EH (cell line): ENCODE data around the gene TBXAS1.
"Not testable (repeated sequence)": the region's sequence is repeated elsewhere in the genome, so short reads cannot be mapped to it uniquely, and the experiment has no call there.

Source experiments
- DNase-seq: peaks from one replicate; pipeline ENCODE4 v3.0.0-alpha.2; 2015; ENCODE audit warnings: low read depth

Gene TBXAS1

DNA sequence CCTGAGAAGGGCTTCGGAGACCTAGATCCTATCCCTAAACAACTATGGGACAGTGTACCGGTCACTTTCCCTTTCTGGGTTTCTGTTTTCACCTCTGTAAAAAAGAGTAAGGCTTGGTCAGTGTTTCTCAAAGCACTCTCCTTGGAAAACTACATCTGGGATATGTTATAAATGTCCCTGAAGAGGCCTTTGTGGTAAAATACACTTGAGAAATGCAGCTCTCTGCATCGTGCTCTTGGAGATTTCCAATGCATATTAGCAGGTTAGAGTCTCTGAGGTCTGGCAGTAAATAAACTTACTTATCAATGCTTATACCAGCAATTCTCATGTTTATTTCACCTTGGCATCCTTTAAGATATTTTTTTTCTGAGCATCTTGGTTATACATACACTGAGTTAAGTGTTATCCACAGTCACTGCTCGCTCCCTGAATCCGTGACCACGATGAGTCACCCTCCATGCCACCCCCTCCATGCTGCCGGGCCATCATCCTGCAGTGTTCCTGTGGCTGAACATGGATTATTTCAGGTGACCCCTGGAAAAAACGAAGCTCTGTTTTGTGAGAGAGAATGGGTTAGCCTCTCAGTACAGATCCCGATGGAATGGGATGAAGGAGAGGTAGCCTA is 3.3 kb upstream of the TBXAS1 start:
- peak; percentile 50 for DNase-seq

DNA sequence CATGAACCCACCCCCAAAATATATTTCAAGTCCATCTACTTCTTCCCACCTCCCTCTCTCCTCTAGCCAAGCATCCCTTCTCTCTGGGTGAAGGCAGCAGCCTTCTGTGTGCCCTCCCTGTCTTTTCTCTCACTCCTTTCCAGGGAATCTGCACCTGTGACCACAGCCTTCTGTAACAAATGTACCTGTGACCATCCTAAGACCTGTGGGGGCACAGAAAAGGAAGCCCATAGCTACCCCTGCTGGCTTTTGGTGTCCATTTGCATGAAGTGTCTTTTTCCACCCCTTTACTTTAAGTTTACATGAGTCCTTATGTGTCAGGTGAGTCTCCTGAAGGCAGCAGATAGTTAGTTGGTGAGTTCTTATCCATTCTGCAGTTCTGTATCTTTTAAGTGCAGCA is 2.0 kb upstream of the TBXAS1 start:
- no peak for DNase-seq

DNA sequence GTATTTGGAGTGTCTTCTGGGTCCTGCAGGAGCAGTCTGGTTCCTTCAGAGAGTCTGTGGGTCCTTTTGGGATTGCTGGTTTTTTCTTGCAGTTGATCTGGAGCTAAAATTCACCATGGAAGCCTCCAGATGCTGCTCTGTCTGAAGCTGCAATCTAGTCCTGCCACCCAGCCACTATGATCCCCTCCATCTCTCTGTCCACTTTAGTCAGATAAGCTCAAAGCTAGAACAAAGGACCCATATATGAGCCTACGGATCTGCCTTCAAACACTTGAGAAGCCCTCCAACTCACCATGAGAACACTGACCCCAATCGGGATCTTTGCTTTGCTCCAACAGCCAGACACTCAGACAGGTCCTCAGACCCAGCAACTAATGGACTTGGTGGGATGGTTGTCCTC is 618 bp upstream of the TBXAS1 start:
- no peak for DNase-seq

DNA sequence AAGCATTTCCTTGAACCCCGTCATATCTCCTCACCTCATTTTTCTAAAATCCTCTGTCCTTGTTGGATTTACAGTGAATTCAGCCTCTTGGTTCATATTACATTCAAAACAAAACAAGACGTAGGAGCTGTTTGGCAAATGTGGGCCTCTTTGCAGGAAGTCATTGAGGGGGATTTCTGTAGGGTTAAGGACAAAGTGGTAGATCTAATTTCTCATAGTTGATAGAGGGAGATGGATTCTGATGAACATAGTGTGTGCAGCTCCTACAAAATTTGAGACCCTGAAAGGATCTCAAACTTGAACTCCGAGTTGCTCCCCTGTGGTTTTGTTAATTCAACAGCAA is 682 bp downstream of the TBXAS1 start:
- DNase-seq: no peak

DNA sequence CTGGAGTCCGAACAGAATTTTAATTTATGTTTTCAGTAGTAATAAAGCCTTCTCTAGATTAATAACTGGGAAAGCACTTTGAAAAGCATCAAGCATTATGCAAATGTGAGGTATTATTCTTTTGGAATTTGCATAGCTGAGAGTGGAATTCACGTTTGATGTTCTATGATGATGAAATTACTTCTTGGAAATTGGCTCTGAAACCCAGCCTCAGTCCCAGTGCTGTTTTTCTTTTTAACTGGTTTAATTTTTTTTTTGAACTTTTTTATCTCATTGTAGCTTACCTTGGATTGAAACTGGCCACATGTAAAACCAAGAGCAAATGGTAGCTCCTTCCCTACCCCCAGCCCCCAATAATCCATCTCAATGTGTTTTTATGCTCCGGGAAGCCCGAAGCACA is 1.2 kb downstream of the TBXAS1 start:
- no peak for DNase-seq

DNA sequence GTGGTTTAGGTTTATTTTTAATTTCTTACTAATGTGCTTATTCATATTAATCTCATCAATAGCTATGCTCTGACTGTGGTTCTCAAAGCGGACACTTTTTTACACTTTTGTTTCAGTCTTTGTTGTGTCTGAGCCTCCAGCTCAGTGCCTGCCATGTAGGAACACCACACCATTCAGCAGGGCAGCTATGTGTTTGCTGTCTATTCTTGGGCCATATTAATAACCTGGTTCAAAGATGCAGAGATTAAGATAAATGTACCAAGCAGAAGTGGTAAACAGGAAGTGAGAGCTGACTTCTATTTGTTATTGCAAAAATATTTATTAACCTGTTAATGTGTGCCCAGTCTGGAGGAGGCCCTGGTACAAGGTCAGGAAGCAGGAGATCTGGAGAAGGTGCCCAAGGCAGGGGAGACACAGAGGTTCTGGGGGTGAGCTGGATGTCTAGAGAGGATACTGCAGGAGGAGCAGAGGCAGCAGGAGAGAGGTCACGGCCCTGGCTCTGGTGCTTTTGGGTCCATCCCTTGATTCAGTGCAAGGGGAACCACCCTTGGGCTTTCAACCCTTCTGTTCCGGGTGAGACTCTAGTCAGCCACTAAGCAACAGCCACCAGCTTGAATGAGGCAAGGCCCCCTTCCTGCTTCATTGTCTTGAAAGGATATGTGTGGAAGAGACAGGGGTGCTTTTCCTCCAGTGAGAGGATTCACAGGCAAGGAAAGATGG is 1.9 kb downstream of the TBXAS1 start:
- DNase-seq: no peak

DNA sequence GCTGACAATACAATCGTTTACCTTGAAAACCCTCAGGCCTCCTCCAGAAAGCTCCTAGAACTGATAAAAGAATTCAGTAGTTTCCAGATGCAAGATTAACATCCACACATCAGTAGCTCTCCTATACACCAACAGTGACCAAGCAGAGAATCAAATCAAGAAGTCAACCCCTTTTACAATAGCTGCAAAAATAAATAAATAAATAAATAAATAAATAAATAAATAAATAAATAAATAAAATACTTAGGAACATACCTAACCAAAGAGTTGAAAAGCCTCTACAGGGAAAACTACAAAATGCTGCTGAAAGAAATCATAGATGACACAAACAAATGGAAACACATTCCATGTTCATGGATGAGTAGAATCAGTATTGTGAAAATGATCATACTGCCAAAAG is 6.8 kb downstream of the TBXAS1 start:
- DNase-seq: not testable (repeated sequence)

DNA sequence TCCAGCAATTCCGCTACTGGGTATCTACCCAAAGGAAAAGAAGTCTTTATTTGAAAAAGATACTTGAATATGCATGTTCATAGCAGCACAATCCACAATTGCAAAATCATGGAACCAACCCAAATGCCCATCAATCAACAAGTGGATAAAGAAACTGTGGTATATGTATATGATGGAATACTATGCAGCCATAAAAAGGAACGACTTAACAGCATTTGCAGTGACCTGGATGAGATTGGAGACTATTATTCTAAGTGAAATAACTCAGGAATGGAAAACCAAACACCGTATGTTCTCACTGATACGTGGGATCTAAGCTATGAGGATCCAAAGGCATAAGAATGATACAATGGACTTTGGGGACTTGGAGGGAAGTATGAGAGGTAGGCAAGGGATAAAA is 8.2 kb downstream of the TBXAS1 start:
- DNase-seq: not testable (repeated sequence)

DNA sequence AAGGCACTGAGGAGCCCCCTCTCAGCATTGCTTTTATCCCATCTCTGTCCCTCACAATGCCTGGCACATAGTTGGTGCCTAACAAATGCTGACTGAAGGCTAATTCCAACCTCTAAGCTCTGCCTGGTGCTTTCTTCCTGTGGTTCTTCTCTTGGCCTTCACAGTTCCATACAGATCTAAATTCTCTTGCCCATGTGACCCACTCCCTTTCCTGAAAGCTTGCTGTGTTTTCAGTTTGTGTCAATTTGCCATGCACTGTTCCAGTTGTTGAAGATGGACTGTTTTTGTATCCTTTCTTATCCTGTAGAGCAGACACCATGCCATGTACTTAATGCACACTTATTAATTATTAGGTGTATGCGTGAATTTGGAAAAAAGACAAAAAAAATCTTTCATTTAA is 9.2 kb downstream of the TBXAS1 start:
- DNase-seq: no peak

DNA sequence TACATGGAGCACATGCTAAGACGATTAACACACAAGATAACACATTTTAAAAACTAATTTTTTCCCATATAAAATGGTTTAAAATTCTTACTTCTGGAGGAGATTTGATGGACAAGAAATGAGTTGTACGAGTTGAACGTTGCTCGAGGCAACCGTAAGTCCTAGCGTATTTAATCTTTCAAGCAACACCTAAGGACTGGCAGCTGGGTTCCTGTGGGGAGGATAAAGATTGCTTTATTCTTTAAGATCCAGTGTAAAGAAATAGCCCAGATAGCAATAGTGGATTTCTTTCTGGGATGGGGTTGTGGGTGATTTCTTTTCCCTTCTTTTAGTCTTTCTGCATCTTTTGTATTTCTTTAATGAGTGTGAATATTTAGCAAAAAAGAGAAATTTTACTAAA is 9.8 kb downstream of the TBXAS1 start:
- no peak for DNase-seq

DNA sequence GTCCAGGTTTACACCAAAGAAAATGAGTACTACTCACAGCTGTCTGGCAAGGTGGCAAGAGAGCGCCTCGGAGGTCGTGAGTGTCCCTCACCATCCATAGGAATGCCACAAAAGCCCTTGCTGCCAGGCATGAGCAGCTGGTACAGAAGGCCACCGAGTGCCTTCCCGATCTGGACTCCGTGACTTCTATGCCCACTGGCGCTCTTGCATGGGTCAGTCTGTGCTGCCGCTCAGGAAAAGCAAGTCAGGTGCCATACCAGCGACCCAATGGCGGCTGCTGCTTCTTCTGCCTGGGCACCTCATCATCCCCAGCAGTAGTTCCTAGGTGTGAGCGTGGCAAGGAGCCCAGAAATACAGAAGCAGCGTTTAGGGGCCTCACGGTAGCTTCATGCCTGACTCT is 11.7 kb downstream of the TBXAS1 start:
- DNase-seq: no peak

DNA sequence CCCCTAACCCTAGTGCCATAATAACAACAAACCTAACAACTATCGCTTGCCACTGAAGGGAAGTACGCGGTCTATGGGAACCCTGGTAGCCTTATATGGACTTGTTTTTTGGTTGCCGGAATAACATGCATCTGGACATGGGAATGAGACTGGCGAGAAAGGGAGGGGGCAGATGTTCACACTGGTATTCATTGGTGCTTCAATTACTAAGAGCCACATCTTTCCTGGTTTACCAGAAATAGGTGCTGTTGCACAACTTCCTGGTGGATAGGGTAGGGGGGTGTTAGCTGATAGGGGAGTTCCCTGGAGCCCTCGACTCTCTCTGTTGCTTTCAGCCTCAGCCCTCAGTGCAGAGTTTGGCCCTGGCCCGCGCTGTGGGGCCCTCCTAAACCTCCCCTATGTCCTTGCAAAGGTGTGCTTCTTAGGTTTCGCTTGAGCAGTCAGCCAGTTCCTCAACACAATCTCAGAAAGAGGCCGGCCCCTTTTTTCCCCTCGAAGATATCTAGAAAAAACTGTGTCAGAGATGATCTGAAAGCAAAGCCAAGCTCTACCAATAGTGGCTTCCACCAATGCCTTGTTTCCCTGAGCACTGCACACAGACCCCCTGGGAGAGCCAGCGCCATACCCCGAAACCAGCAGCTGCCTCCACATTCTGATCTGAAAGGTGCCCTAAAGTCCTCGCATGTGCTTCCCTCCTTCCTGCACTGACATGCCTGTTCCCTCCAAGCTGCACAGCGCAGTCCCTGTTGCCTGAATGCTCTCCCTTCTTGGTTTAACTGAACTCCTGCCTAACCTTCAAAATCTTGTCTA is 13.5 kb downstream of the TBXAS1 start:
- no peak for DNase-seq

DNA sequence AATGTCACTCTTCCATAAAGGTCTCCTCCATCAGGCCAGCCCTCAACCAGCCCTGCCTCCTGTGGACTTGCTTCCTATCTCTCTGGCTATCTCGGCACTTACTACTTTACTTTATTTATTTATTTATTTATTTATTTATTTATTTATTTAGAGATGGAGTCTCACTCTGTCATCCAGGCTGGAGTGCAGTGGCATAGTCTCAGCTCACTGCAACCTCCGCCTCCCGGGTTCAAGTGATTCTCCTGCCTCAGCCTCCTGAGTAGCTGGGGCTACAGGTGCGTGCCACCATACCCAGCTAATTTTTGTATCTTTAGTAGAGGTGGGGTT is 14.1 kb downstream of the TBXAS1 start:
- DNase-seq: not testable (repeated sequence)

DNA sequence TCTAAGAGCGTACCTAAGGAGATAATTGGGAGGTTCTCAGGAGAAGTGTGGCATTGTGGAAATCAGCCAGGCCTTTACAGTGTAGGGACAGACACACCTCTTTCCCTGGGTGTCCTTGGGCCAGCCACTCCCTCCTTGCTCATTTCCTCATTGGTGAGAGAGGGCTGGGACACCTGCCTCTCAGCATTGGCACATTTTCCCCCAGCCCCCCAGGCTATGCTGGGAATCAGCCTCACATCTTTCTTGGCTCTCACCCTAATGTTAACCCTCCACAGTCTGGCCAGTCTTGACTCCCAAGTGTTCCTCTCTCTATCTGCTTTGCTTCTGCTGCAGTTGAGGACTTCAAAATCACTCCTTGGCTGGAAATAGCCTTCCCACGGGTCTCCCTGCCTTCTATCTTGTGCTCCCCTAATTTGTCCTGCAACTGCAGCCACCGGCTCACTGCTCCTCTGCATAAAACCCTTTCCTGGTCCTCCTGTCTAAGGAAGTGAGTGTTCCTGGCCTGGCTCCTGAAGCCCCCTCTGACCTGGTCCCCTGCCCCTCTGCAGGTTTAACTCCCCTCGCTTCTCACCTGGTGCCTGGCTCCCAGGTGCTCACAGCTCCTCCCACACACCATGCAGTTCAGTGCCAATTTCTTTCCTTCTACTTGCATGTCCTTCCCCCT is 15.8 kb downstream of the TBXAS1 start:
- no peak for DNase-seq

DNA sequence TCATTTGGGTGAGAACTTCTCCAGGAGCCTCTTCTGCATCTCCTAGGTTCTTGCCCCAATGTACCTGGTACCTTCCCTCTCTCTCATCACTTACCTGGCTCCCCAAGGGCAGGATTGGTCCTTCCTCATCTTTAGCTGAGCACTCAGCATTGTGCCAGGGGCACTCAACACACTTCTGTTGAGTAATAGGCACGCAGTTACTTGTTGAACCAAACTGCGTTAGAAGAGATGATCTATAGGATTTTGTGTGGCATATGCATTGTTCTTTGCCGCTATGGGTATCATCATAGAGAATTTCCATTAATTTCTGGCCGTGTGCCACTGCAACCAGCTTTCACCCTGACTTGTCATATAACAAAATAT is 16.4 kb downstream of the TBXAS1 start:
- DNase-seq: no peak

DNA sequence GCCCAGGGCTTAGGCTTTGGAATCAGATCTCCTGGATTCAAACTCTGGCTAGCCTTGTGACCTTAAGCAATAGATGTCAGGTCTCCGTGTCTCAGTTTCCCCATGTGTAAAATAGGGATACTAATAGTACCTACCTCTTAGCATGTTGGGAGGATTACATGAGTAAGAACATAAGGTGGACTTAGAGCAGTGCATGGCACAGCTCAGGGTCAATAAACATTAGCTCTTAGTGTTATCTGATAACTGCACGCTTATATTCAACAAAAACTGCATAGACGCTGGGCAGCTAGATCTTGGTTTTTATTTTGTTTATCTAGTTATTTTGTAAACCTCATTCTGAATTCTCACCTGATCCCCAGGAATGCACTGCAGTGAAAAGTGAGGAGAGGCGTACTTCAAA is 17.2 kb downstream of the TBXAS1 start:
- no peak for DNase-seq

DNA sequence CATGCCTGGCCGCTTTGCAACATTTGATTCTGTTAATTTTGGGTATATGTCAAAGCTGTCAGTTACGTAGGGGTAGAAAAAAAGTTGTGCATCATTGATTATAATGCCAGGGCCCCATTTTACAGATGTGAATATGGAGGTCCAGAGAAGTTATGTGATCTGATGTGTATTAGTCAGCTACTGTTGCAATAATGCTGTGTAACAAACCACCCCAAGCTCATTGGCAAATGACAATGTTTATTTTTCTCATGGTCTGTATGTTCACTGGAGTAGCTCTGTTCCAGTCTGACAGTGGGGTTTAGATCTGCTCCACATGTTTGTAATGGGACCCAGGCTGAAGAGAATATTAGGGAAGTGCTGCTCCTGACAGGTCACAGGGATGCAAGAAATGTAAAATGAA is 19.2 kb downstream of the TBXAS1 start:
- no peak for DNase-seq

DNA sequence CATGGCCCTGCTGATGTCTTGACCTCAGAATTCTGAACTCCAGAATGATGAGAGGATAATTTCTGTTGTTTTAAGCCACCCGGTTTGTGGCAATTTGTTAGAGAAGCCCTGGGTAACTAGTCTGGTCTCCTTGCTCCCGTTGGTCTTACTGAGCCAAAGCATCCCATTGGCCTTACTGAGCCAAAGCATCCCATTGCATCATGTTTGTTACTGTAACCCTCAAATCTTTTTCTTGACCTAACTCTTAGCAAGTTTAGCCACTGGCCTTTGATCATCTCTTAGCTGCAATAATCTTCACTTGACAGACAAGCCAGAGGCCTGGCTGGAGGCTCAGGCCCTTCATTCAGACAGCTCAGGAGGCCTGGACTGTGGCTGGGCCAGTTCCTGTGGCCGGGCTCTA is 21.8 kb downstream of the TBXAS1 start:
- DNase-seq: no peak

DNA sequence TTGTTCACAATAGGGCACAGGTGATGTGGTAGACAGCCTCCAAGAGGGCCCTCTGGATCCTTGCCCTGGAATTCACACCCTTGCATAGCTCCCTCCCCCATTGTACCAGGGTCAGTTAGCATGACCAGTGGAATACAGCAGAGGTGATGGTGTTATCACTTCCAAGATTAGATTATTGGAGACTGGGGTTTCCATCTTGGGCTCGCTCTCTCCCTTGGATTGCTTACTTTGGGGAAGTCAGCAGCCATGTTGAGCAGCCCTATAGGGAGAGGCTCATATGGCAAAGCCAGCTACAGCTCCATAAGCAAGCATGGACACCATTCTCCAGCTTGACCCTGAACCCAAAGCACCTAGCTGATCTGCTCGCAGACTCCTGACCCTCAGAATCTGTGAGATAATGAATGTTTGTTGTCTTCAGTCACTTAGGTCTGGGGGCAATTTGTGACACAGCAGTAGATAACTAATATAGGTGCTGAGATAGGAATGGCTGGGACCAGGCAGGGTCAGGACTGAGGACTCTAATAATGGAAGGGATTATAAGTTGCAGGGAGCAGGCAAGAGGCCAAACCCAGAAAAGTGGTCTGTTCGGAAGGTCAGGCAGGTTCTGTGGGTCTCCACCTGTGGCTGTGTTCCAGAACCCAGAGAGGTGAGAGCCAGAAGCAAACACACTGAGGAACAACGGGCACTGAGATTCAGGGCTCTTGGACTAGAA is 22.9 kb downstream of the TBXAS1 start:
- no peak for DNase-seq

DNA sequence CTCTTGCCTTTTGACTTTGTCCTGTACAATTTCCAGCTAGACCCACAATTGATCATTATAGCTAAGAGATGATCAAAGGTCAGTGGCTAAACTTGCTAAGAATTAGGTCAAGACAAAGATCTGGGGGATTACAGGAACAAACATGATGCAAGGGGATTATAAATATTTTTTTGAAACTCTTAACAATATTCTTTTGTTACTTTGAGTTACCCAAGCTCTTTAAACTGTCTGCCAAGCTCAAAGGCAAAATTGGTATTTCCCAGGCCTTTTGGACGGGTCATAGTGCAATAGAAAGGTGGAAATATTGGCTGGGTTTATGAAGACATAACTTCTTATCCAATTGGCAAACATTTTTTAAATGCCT is 23.4 kb downstream of the TBXAS1 start:
- DNase-seq: no peak

DNA sequence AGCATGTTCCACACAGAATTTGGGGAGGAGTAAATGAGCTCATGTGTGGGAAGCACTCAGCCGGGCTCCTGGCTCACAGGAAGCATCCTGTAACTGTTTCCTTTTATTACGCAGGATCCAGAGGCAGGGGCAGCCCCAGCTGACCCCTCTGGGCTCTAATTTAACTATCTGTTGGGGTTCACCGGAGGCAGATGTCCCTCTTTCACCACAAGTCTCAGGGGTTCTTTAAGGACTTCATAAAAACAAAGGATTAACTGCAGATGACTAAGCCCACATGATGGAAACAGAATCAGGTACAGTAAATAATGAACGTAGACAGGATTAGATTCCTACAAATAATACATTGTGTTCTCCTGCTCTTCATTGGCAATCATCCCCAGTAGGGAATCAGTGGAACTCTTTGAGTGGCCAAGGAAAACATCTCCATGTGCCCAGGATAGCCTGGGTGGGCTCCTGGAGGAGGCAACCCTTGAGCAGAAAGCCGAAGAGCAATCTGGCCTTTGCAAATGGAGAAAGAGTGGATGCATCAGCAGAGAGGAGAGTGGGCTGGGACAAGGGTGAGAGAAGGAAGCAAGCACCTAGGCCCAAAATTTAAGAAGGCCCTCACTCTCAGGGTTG is 24.6 kb downstream of the TBXAS1 start:
- DNase-seq: no peak

DNA sequence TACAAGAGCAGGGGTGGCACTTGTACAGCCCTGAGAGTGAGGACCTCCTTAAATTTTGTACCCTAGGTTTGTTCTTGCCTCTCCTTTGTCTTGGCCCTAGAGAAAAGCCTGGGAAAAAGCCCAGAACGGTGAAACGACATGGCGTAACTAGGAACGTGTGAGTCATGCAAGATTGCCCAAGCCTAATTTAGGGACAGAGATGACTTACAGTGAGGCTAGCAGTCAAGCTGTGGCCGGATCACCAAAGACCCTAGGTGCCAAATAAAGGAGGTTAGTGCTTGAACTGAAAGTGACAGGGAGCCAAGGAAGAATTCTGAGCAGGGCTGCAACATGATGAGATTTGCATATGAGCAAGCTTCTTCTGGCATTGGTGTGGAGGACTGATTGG is 25.1 kb downstream of the TBXAS1 start:
- peak; percentile 62 for DNase-seq
